ENCODE measurements around the gene COMMD10. TPM values are rescaled to one million over a fixed set of nuclear protein-coding genes. Genes with fewer than 3 reads are reported as not detected.

Gene COMMD10
- total RNA-seq, 4 donors from 2014 or later, result 15.3 to 38.1 (median 20.0) TPM

- Histone ChIP-seq H3K4me1 (no peaks in the 10 kb centered on the region), H3K27me3 (no peaks in the 10 kb centered on the region), H3K4me3 (no peak overlapping the region), H3K27ac (no peak overlapping the region), H3K9me3 (peaks cover 0 to 32% (median 4%) of the 10 kb centered on the region in 4 donors), H3K36me3 (peaks cover 0 to 96% (median 27%) of the 10 kb centered on the region in 3 donors)
- 97% methylated on average over 1 of the region's 1 CpG for whole genome bisulfite sequencing, 2 donors
- TF ChIP-seq EP300 (IDR thresholded peaks at IDR 0.05) (no peak), CTCF (IDR thresholded peaks at IDR 0.05) (no peak), POLR2A (IDR thresholded peaks at IDR 0.05) (no peak)
- DNase-seq (ENCODE audit: low spot score in 2 of 2), result no peak
Observed at GRCh38 chr5:116301110-116301509, 216.3 kb downstream of the COMMD10 start.

DNA sequence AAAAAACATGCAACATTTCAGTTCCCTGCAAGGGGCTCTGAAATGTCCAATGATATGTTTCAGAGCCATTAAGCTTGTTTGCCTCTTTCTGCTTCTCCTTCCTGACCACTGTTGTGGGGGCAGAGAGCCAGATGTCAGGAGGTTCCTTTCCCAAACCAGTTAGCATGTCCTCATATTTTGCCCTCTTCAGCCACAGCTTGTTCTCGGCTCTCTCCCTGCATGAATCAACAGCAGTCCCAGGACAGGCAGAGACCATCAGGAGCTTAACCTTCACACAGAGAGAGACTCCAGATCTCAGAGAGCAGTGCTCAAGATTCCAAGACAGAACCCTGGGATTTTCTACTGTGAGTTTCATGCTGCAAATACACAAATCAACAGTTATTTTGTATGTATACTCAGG is 218.5 kb downstream of the COMMD10 start:
- Histone ChIP-seq H3K4me3 (no peak overlapping the region), H3K9me3 (peaks cover 0 to 41% (median 7%) of the 10 kb centered on the region in 4 donors), H3K36me3 (peaks cover 0 to 96% (median 19%) of the 10 kb centered on the region in 3 donors), H3K4me1 (no peaks in the 10 kb centered on the region), H3K27ac (no peak overlapping the region), H3K27me3 (no peaks in the 10 kb centered on the region)
- 75 to 79% methylated on average over 1 of the region's 1 CpG for WGBS, 2 donors
- TF ChIP-seq POLR2A (IDR thresholded peaks at IDR 0.05) (no peak), CTCF (IDR thresholded peaks at IDR 0.05) (no peak), EP300 (IDR thresholded peaks at IDR 0.05) (no peak)
- DNase-seq (ENCODE audit: low spot score in 2 of 2), result no peak

DNA sequence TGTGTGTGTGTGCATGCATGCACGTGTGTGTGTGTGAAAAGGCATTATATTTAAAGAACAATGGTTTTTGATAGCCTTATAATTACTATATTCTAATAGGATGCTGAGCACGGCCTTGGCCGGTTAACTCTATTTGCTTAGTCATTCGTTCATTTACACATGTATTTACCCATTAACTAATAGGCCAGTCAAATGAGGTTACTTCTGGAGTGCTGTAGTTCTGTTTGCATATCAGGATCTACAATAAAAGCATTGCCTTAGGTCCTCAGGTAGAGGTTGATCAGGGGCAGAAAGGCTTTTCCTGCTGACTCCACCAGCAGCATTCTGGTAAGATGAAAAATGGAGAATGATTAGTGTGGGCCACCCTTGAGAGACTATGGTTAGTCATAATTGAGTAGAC is 219.0 kb downstream of the COMMD10 start:
- no peak for TF ChIP-seq CTCF (IDR thresholded peaks at IDR 0.05)
- no peak for TF ChIP-seq EP300 (IDR thresholded peaks at IDR 0.05)
- TF ChIP-seq POLR2A (IDR thresholded peaks at IDR 0.05), result no peak
- H3K4me3 ChIP-seq, result no peak overlapping the region
- peaks cover 0 to 42% (median 10%) of the 10 kb centered on the region in 4 donors for H3K9me3 ChIP-seq
- DNase-seq (ENCODE audit: low spot score in 2 of 2), result no peak
- peaks cover 0 to 96% (median 18%) of the 10 kb centered on the region in 3 donors for H3K36me3 ChIP-seq
- 62 to 86% methylated on average over 4 of the region's 4 CpGs for WGBS, 2 donors
- no peaks in the 10 kb centered on the region for H3K4me1 ChIP-seq
- H3K27ac ChIP-seq, result no peak overlapping the region
- no peaks in the 10 kb centered on the region for H3K27me3 ChIP-seq

GRCh38 chr5:116305899-116306298 is 221.1 kb downstream of the COMMD10 start:
- Histone ChIP-seq H3K36me3 (peaks cover 0 to 95% (median 18%) of the 10 kb centered on the region in 3 donors), H3K27me3 (no peaks in the 10 kb centered on the region), H3K4me1 (no peaks in the 10 kb centered on the region), H3K9me3 (peaks cover 0 to 63% (median 15%) of the 10 kb centered on the region in 4 donors), H3K27ac (no peak overlapping the region), H3K4me3 (no peak overlapping the region)
- no peak for TF ChIP-seq EP300 (IDR thresholded peaks at IDR 0.05)
- no peak for TF ChIP-seq POLR2A (IDR thresholded peaks at IDR 0.05)
- no peak for TF ChIP-seq CTCF (IDR thresholded peaks at IDR 0.05)
- DNase-seq (ENCODE audit: low spot score in 2 of 2), result no peak
- 97 to 100% methylated on average over 1 of the region's 1 CpG for WGBS, 2 donors

- Histone ChIP-seq H3K27me3 (no peaks in the 10 kb centered on the region), H3K9me3 (peaks cover 0 to 67% (median 15%) of the 10 kb centered on the region in 4 donors), H3K27ac (no peak overlapping the region), H3K36me3 (peaks cover 0 to 90% (median 18%) of the 10 kb centered on the region in 3 donors), H3K4me1 (no peaks in the 10 kb centered on the region), H3K4me3 (no peak overlapping the region)
- DNase-seq (ENCODE audit: low spot score in 2 of 2), result no peak
- 94 to 98% methylated on average over 2 of the region's 2 CpGs for WGBS, 2 donors
- TF ChIP-seq CTCF (IDR thresholded peaks at IDR 0.05) (no peak), POLR2A (IDR thresholded peaks at IDR 0.05) (no peak), EP300 (IDR thresholded peaks at IDR 0.05) (no peak)
Observed at GRCh38 chr5:116306846-116307245, 222.0 kb downstream of the COMMD10 start.
